DOHH2 (cell line): Measurements from ENCODE around the gene NPAS2.

Experiments used
- H3F3A ChIP-seq: fragments of 200-600 bp; sonication (generic), shearing (Covaris generic); 2 replicates; pipeline ENCODE4 v1.6.0; 2016; ENCODE audit warnings: antibody characterized with exemption, mild to moderate bottlenecking; ENCODE audit not compliant: control insufficient read depth, insufficient read depth
- H3K27ac ChIP-seq: fragments of 200-600 bp; sonication (generic); 2 replicates; pipeline ENCODE4 v1.5.1; 2014; ENCODE audit warnings: low read depth, mild to moderate bottlenecking, low read length, moderate library complexity
- H3K27me3 ChIP-seq: fragments of 200-600 bp; sonication (generic); 2 replicates; pipeline ENCODE4 v1.6.1; 2014; ENCODE audit warnings: mild to moderate bottlenecking, low read length, mixed read lengths; ENCODE audit not compliant: control insufficient read depth
- H3K36me3 ChIP-seq: fragments of 200-600 bp; sonication (generic); 2 replicates; pipeline ENCODE4 v1.6.1; 2014; ENCODE audit warnings: mild to moderate bottlenecking, low read length, moderate library complexity, mixed read lengths; ENCODE audit not compliant: control insufficient read depth
- H3K4me1 ChIP-seq: fragments of 200-600 bp; sonication (generic); 2 replicates; pipeline ENCODE4 v1.6.1; 2014; ENCODE audit warnings: mild to moderate bottlenecking, low read length, mixed read lengths; ENCODE audit not compliant: control insufficient read depth
- H3K4me2 ChIP-seq: fragments of 200-600 bp; sonication (generic); 2 replicates; pipeline ENCODE4 v1.6.0; 2014; ENCODE audit warnings: mild to moderate bottlenecking, low read length, moderate library complexity
- H3K4me3 ChIP-seq: fragments of 200-600 bp; sonication (generic); 2 replicates; pipeline ENCODE4 v1.5.1; 2014; ENCODE audit warnings: mild to moderate bottlenecking, low read length, mixed read lengths
- H3K79me2 ChIP-seq: fragments of 200-600 bp; sonication (generic); 2 replicates; pipeline ENCODE4 v1.6.1; 2014; ENCODE audit warnings: mild to moderate bottlenecking, low read length, mixed read lengths; ENCODE audit not compliant: control insufficient read depth
- H3K9me2 ChIP-seq: fragments of 200-600 bp; sonication (generic); replicated peaks from 2 replicates; pipeline ENCODE4 v1.6.1; 2014; ENCODE audit warnings: mild to moderate bottlenecking, low read length, mixed read lengths; ENCODE audit not compliant: control insufficient read depth
- H3K9me3 ChIP-seq: fragments of 200-600 bp; sonication (generic); 2 replicates; pipeline ENCODE4 v1.6.1; 2014; ENCODE audit warnings: antibody characterized with exemption, low read length, mixed read lengths; ENCODE audit not compliant: control insufficient read depth, insufficient read depth
- H4K20me1 ChIP-seq: fragments of 200-600 bp; sonication (generic); 2 replicates; pipeline ENCODE4 v1.6.0; 2014; ENCODE audit warnings: low read depth, mild to moderate bottlenecking, antibody characterized with exemption, low read length, moderate library complexity; ENCODE audit not compliant: control insufficient read depth, insufficient read depth
- EZH2phosphoT487 ChIP-seq: fragments of 200-600 bp; sonication (generic); IDR thresholded peaks from 2 replicates; pipeline ENCODE4 v1.6.1; 2017; ENCODE audit warnings: borderline replicate concordance, mild to moderate bottlenecking, antibody characterized with exemption, low read length, moderate library complexity, mixed read lengths
- TF ChIP-seq, protein P1 (sequence below): fragments of 200-600 bp; sonication (generic); IDR thresholded peaks from one replicate; pipeline ENCODE4 v1.5.1; 2014; ENCODE audit warnings: antibody characterized with exemption, mild to moderate bottlenecking, low read depth, low read length; ENCODE audit not compliant: poor library complexity, severe bottlenecking

The NPAS2 gene

DNA sequence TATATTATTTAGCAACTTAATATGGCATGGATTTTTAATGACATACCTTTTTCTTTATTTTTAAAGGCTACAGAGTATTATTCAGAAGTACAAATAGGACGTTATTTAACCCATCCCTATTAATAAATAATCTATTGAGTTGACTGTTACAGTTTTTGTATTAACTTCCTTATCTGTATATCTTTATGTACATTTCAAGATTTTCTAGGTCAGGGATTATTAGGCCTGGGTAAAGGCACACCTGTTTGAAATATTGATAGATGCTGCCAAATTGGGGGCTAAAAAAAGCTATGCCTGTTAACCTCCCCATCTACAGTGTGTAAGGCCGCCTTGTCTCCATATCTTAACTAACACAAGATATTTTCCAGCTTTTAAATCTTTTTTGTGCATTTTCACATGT lies 6.6 kb downstream of the NPAS2 start:
- Histone ChIP-seq H3K4me1 (no peaks in the 10 kb centered on the region), H3K4me3 (no peak overlapping the region), H3K9me3 (no peaks in the 10 kb centered on the region), H3K27ac (no peak overlapping the region), H3K4me2 (no peak overlapping the region), H3K79me2 (no peaks in the 10 kb centered on the region), H3K9me2 (no peaks in the 10 kb centered on the region), H3F3A (no peaks in the 10 kb centered on the region), H3K27me3 (no peaks in the 10 kb centered on the region), H3K36me3 (no peaks in the 10 kb centered on the region), H4K20me1 (no peaks in the 10 kb centered on the region)
- TF ChIP-seq, protein P1, sequence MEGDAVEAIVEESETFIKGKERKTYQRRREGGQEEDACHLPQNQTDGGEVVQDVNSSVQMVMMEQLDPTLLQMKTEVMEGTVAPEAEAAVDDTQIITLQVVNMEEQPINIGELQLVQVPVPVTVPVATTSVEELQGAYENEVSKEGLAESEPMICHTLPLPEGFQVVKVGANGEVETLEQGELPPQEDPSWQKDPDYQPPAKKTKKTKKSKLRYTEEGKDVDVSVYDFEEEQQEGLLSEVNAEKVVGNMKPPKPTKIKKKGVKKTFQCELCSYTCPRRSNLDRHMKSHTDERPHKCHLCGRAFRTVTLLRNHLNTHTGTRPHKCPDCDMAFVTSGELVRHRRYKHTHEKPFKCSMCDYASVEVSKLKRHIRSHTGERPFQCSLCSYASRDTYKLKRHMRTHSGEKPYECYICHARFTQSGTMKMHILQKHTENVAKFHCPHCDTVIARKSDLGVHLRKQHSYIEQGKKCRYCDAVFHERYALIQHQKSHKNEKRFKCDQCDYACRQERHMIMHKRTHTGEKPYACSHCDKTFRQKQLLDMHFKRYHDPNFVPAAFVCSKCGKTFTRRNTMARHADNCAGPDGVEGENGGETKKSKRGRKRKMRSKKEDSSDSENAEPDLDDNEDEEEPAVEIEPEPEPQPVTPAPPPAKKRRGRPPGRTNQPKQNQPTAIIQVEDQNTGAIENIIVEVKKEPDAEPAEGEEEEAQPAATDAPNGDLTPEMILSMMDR, result no peak
- no peak for TF ChIP-seq EZH2phosphoT487

DNA sequence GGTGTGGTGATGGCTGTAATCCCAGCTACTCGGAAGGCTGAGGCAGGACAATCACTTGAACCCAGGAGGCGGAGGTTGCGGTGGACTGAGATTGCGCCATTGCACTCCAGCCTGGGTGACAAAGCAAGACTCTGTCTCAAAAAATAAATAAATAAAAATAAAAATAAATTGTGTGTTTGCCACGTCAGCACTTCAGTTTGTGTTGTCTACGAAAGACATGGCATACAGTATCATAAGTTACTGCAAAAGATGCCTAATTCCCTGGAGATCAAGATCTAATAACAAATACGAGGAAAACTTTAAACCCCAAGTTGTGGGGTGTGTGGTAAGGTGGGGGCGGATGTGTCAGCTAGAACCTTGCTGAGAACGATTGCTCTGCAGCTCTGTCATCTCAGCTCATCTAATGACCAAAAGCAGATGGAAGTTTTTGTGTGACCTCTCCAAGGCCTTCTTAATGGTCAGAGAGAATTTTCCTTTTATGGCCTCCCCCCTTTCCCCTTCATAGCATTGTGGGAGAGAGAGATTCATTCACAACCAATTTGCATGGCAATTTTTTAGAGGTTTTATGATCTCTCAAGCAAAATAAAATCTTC lies 11.3 kb downstream of the NPAS2 start:
- H3K4me2 ChIP-seq, result no peak overlapping the region
- no peaks in the 10 kb centered on the region for H4K20me1 ChIP-seq
- H3K9me2 ChIP-seq, result no peaks in the 10 kb centered on the region
- H3K36me3 ChIP-seq, result no peaks in the 10 kb centered on the region
- TF ChIP-seq, protein P1, result no peak
- TF ChIP-seq EZH2phosphoT487, result no peak
- H3K27ac ChIP-seq, result no peak overlapping the region
- no peaks in the 10 kb centered on the region for H3F3A ChIP-seq
- no peaks in the 10 kb centered on the region for H3K79me2 ChIP-seq
- H3K27me3 ChIP-seq, result no peaks in the 10 kb centered on the region
- H3K4me1 ChIP-seq, result no peaks in the 10 kb centered on the region
- H3K9me3 ChIP-seq, result no peaks in the 10 kb centered on the region
- H3K4me3 ChIP-seq, result no peak overlapping the region

- Histone ChIP-seq H3K4me2 (no peak overlapping the region), H3K27ac (no peak overlapping the region), H4K20me1 (no peaks in the 10 kb centered on the region), H3K4me1 (no peaks in the 10 kb centered on the region), H3F3A (no peaks in the 10 kb centered on the region), H3K79me2 (no peaks in the 10 kb centered on the region), H3K4me3 (no peak overlapping the region), H3K27me3 (no peaks in the 10 kb centered on the region), H3K9me3 (no peaks in the 10 kb centered on the region), H3K9me2 (no peaks in the 10 kb centered on the region), H3K36me3 (no peaks in the 10 kb centered on the region)
- TF ChIP-seq, protein P1, result no peak
- TF ChIP-seq EZH2phosphoT487, result no peak
Observed at GRCh38 chr2:100831831-100832230, 11.9 kb downstream of the NPAS2 start.
